HG03135 (cell line): ENCODE measurements around the gene EXD2.

ENCODE experiments used
- ATAC-seq: cut with Tn5 transposase; IDR thresholded peaks from one replicate; pipeline ENCODE4 v1.9.1; 2021; ENCODE audit warnings: mild to moderate bottlenecking, moderate library complexity; ENCODE audit not compliant: unreplicated experiment

EXD2 gene

GRCh38 chr14:69246331-69246730, 55.0 kb downstream of the EXD2 start:
- no peak for ATAC-seq

GRCh38 chr14:69247676-69248440, 56.6 kb downstream of the EXD2 start:
- no peak for ATAC-seq

GRCh38 chr14:69249603-69250002, 58.3 kb downstream of the EXD2 start:
- no peak for ATAC-seq

- no peak for ATAC-seq
Measured at GRCh38 chr14:69252851-69253250, 61.6 kb downstream of the EXD2 start.

GRCh38 chr14:69259168-69259526, 67.8 kb downstream of the EXD2 start:
- no peak for ATAC-seq

GRCh38 chr14:69259527-69260189, 68.4 kb downstream of the EXD2 start, which contains the start of gene GALNT16:
GALNT16 (plus strand) TSS chr14:69260158; CDS start chr14:69260291, 133 bp downstream.
- no peak for ATAC-seq

GRCh38 chr14:69260190-69260860, 69.0 kb downstream of the EXD2 start:
- no peak for ATAC-seq

- no peak for ATAC-seq
Measured at GRCh38 chr14:69260861-69261564, 69.7 kb downstream of the EXD2 start.

- no peak for ATAC-seq
Measured at GRCh38 chr14:69261761-69262331, 70.5 kb downstream of the EXD2 start.

GRCh38 chr14:69262516-69262915, 71.2 kb downstream of the EXD2 start:
- no peak for ATAC-seq

- ATAC-seq, result no peak
Measured at GRCh38 chr14:69263364-69263763, 72.1 kb downstream of the EXD2 start.

GRCh38 chr14:69263771-69264170, 72.5 kb downstream of the EXD2 start:
- ATAC-seq, result no peak

GRCh38 chr14:69266572-69267345, 75.5 kb downstream of the EXD2 start:
- ATAC-seq, result no peak

GRCh38 chr14:69267492-69267891, 76.2 kb downstream of the EXD2 start:
- no peak for ATAC-seq

- no peak for ATAC-seq
Measured at GRCh38 chr14:69268223-69268622, 76.9 kb downstream of the EXD2 start.

- ATAC-seq, result no peak
Measured at GRCh38 chr14:69268763-69269162, 77.5 kb downstream of the EXD2 start.

- no peak for ATAC-seq
Measured at GRCh38 chr14:69269381-69269780, 78.1 kb downstream of the EXD2 start.

- ATAC-seq, result no peak
Measured at GRCh38 chr14:69270097-69270496, 78.8 kb downstream of the EXD2 start.

- no peak for ATAC-seq
Measured at GRCh38 chr14:69270795-69271708, 79.8 kb downstream of the EXD2 start.
